ENCODE results near the gene SUN2.

- TF ChIP-seq CTCF (conservative IDR thresholded peaks at IDR 0.05 in 1 of 2, IDR thresholded peaks at IDR 0.05 in 1 of 2; ENCODE audit: low read depth in 1 of 2, low read length in 2 of 2) (no peak), EZH2 (IDR thresholded peaks at IDR 0.05; ENCODE audit: low read length, missing control alignments) (no peak)
Observed at GRCh38 chr22:38793317-38793716, 37.5 kb upstream of the SUN2 start.

All from fibroblast of lung (primary cell).